GM12891 (cell line): Measurements from ENCODE around the gene PPP1R12B.

Experiments
- POLR2A ChIP-seq: IDR thresholded peaks from 2 replicates; pipeline ENCODE4 v1.6.1; 2011; ENCODE audit warnings: low read depth, low read length, control low read depth
- TAF1 ChIP-seq: IDR thresholded peaks from 2 replicates; pipeline ENCODE4 v1.6.1; 2011; ENCODE audit warnings: low read depth, low read length, control low read depth

DNA sequence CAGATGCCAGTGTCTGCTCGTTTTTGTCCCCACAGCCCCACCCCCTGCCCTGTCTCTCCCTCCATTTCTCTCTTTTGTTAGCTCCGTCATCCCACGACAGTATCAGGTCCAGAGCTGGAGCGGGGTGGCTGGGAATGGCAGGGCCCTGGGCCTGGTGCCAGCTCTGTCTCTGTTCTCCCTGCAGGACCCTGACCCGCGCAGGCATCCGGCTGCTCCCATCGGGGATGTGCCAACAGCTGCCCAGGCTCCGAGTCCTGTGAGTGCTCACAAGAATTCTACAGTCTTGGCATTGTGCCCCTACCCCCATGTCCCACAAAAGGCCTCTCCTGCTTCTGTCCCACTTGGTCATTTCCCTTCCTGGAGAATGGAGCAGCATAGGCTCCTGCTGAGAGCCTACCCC, 44.1 kb upstream of the PPP1R12B start:
- TF ChIP-seq TAF1 (no peak), POLR2A (no peak)
